Measurements from ENCODE around the gene SAMD5.

SAMD5 gene

DNA sequence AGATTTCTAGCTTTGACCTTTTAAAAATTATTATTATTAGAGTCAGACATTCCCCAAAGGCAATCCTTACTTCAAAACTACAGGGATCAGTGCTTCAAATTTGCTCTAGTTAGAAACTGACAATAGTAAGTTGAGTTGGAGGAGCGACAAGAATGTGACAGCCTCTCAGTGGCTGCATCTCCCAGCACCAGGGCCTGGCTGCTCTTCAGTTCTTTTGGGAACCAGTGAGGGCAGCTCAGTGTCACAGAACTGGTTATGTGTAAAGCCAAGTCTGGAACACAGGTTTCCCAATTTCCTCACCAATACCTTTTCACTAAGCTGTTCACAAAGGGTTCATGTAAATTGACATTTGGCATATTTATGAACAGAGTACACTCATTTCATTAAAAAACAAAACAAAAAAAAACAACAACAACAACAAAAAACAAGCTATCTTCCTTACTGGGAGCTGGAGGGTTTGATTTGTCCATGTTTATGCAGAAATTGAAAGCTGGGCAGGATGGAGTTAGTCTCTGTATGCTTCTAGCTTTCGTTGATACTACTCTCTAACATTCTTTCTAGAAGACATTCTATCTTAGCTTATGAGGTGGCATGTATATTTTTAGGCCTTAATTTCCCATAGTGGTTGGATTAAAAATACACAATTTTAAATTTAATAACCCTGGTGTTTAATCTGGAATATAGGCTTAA is 95.0 kb downstream of the SAMD5 start:
- ChIA-PET CTCF (no interaction called here), POLR2A (no interaction called here)
- TF ChIP-seq FOXK2 (IDR thresholded peaks at IDR 0.05) (no peak), BHLHE40 (IDR thresholded peaks at IDR 0.05; ENCODE audit: borderline replicate concordance) (no peak), CTBP1 (IDR thresholded peaks at IDR 0.05; ENCODE audit: borderline replicate concordance) (no peak), SUZ12 (IDR thresholded peaks at IDR 0.05) (no peak), NFRKB (IDR thresholded peaks at IDR 0.05) (no peak), ARNT (IDR thresholded peaks at IDR 0.05) (no peak), HDGF (IDR thresholded peaks at IDR 0.05; ENCODE audit: borderline replicate concordance) (no peak), L3MBTL2 (conservative IDR thresholded peaks at IDR 0.05) (no peak), ELF4 (IDR thresholded peaks at IDR 0.05) (no peak), LEF1 (IDR thresholded peaks at IDR 0.05; ENCODE audit: borderline replicate concordance) (no peak)
- TF ChIP-seq, protein P1, sequence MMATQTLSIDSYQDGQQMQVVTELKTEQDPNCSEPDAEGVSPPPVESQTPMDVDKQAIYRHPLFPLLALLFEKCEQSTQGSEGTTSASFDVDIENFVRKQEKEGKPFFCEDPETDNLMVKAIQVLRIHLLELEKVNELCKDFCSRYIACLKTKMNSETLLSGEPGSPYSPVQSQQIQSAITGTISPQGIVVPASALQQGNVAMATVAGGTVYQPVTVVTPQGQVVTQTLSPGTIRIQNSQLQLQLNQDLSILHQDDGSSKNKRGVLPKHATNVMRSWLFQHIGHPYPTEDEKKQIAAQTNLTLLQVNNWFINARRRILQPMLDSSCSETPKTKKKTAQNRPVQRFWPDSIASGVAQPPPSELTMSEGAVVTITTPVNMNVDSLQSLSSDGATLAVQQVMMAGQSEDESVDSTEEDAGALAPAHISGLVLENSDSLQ (IDR thresholded peaks at IDR 0.05): no peak
- no peak for DNase-seq (ENCODE audit: extremely low spot score)

DNA sequence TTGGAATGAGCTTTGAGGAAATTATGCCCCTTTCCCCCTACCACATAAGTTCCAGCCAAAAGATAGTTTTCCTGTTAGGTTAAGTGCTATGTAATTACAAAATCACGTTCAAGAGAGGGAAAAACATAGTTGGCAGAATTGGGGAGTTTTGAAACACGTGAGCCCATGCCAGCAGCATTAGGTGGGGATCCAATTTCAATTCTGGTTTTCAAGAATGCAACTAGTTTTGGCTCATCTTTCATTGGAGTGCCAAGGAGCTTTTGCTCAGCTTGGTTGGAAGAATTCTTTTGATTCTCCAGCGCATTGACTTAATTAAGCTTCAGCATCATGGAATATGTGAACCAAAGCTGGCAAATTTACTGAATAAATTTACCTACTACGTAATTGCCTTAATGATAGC is 95.9 kb downstream of the SAMD5 start:
- TF ChIP-seq SP1 (IDR thresholded peaks at IDR 0.05): no peak
- POLR2A ChIA-PET: no interaction called here
- no peak for DNase-seq (ENCODE audit: extremely low spot score)
- CTCF ChIA-PET: interaction anchor here (0.6 kb wide), 1 partner anchor 67 kb away, joined by 4 read pairs; no protein-coding TSS in a partner anchor

DNA sequence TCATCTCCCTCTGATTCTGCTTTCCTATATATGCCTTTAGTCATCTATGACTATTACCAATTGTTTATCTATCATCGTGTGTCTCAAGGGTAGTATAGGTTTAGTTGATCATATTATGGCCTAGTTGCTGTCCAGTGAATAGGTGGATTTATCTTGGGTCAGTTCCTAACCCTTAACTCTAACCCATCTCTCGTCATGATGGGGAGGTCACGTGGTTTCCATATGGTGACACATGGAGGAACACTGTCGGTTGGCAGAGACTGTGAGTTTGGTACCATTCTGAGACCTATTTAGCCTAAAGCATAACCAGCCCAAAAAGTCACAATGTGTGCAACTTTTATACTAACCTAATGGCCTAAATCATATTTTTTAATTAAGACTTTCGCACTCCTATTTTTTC is 103.5 kb downstream of the SAMD5 start:
- DNase-seq (ENCODE audit: extremely low spot score): no peak
- TF ChIP-seq ZNF384 (IDR thresholded peaks at IDR 0.05): no peak
- no peak for TF ChIP-seq HDGF (IDR thresholded peaks at IDR 0.05; ENCODE audit: borderline replicate concordance)
- TF ChIP-seq SP1 (IDR thresholded peaks at IDR 0.05): no peak
- no peak for TF ChIP-seq ARNT (IDR thresholded peaks at IDR 0.05)
- TF ChIP-seq ELF4 (IDR thresholded peaks at IDR 0.05): no peak
- TF ChIP-seq NFRKB (IDR thresholded peaks at IDR 0.05): no peak
- no peak for TF ChIP-seq FOXM1 (IDR thresholded peaks at IDR 0.05; ENCODE audit: borderline replicate concordance)
- no peak for TF ChIP-seq TARDBP (IDR thresholded peaks at IDR 0.05)
- TF ChIP-seq LEF1 (IDR thresholded peaks at IDR 0.05; ENCODE audit: borderline replicate concordance): no peak
- POLR2A ChIA-PET: no interaction called here
- CTCF ChIA-PET: no interaction called here

DNA sequence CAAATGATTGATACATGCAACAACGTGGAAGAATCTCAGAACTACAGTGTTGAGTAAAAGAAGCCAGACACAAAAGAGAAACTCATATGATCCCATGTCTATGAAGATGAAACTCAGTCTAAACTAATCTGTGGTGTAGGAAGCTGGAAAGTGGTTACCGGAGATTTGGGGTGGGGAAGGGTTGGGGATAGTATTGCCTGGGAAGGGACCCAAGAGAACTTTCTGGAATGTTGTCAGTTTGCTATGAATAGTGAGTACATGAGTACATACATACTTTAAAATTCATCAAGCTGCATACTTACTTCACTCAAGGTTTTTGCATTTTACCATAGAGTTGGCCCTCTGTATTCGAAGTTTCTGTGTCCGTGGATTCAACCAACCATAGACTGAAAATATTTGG is 106.0 kb downstream of the SAMD5 start:
- no peak for DNase-seq (ENCODE audit: extremely low spot score)
- CTCF ChIA-PET: no interaction called here
- TF ChIP-seq FOXK2 (IDR thresholded peaks at IDR 0.05) (no peak), TARDBP (IDR thresholded peaks at IDR 0.05) (no peak), NFRKB (IDR thresholded peaks at IDR 0.05) (no peak), FOXM1 (IDR thresholded peaks at IDR 0.05; ENCODE audit: borderline replicate concordance) (no peak), SP1 (IDR thresholded peaks at IDR 0.05) (no peak), SUZ12 (IDR thresholded peaks at IDR 0.05) (no peak), BHLHE40 (IDR thresholded peaks at IDR 0.05; ENCODE audit: borderline replicate concordance) (no peak), ZNF384 (IDR thresholded peaks at IDR 0.05) (no peak), FOXA1 (IDR thresholded peaks at IDR 0.05) (no peak), HDGF (IDR thresholded peaks at IDR 0.05; ENCODE audit: borderline replicate concordance) (no peak), ARNT (IDR thresholded peaks at IDR 0.05) (no peak)
- TF ChIP-seq, protein P1 (IDR thresholded peaks at IDR 0.05): no peak
- POLR2A ChIA-PET: no interaction called here

DNA sequence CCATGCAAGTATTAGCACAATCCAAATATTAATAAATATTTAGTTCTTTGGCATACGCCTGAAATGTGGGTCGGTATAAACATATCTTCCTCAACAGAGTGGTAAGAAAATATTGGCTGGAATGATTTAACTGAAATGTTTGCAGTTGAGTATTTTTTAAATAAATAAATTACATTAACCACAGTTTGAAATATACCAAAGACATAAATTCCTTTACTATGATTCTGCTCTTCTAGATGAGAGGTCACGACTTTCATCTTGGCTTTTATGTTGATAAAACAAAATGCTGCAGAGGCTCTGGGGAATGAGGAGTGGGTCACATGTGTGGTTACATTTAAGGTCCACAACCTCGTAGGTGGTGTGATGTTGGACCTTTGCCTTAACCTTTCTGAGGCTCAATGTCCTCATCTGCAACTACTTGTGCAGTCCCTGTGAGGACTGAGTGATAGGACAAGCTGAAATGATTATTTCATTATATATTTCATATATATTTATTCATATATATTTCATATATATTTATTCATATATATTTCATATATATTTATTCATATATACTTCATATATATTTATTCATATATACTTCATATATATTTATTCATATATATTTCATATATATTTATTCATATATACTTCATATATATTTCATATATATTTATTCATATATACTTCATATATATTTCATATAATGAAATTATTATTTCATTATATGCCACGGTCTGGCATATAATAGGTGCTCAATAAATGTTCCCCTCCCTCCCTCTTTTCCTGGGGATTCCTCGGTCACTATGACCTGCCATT is 107.4 kb downstream of the SAMD5 start:
- TF ChIP-seq BHLHE40 (IDR thresholded peaks at IDR 0.05; ENCODE audit: borderline replicate concordance) (no peak), TARDBP (IDR thresholded peaks at IDR 0.05) (no peak), CTBP1 (IDR thresholded peaks at IDR 0.05; ENCODE audit: borderline replicate concordance) (no peak), HDGF (IDR thresholded peaks at IDR 0.05; ENCODE audit: borderline replicate concordance) (no peak), NFRKB (IDR thresholded peaks at IDR 0.05) (no peak), SP1 (IDR thresholded peaks at IDR 0.05) (no peak), ELF4 (IDR thresholded peaks at IDR 0.05) (no peak), LEF1 (IDR thresholded peaks at IDR 0.05; ENCODE audit: borderline replicate concordance) (no peak), ARNT (IDR thresholded peaks at IDR 0.05) (no peak), FOXK2 (IDR thresholded peaks at IDR 0.05) (no peak), L3MBTL2 (conservative IDR thresholded peaks at IDR 0.05) (no peak), FOXA1 (IDR thresholded peaks at IDR 0.05) (no peak), FOXM1 (IDR thresholded peaks at IDR 0.05; ENCODE audit: borderline replicate concordance) (no peak), SUZ12 (IDR thresholded peaks at IDR 0.05) (no peak), ZNF384 (IDR thresholded peaks at IDR 0.05) (no peak)
- TF ChIP-seq, protein P1 (IDR thresholded peaks at IDR 0.05): no peak
- DNase-seq (ENCODE audit: extremely low spot score): no peak
- ChIA-PET CTCF (no interaction called here), POLR2A (no interaction called here)

DNA sequence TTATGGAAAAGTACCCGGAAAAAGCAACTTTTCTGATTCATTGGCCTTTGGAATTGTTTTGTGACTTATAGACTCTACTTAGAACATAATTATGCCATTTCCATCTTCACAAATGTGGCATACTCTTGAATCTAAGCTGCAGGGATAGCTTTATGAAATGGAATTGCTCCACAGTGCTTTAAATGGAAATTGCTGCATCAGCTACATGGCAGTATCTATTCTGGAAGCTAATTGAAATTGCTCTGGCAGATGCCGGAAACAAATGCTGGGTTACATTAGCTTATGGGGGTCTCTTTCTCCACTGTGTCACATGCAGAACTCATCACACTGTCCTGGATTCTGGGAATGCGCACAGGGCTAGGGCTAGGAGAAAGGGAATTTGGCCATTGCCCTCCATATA is 108.9 kb downstream of the SAMD5 start:
- ChIA-PET CTCF (no interaction called here), POLR2A (no interaction called here)
- TF ChIP-seq TARDBP (IDR thresholded peaks at IDR 0.05) (no peak), ARNT (IDR thresholded peaks at IDR 0.05) (no peak), BHLHE40 (IDR thresholded peaks at IDR 0.05; ENCODE audit: borderline replicate concordance) (no peak), ZNF384 (IDR thresholded peaks at IDR 0.05) (no peak), ELF4 (IDR thresholded peaks at IDR 0.05) (no peak), NFRKB (IDR thresholded peaks at IDR 0.05) (no peak), FOXA1 (IDR thresholded peaks at IDR 0.05) (no peak), CTBP1 (IDR thresholded peaks at IDR 0.05; ENCODE audit: borderline replicate concordance) (no peak), FOXM1 (IDR thresholded peaks at IDR 0.05; ENCODE audit: borderline replicate concordance) (no peak), SP1 (IDR thresholded peaks at IDR 0.05) (no peak), FOXK2 (IDR thresholded peaks at IDR 0.05) (no peak)
- TF ChIP-seq, protein P1 (IDR thresholded peaks at IDR 0.05): no peak
- DNase-seq (ENCODE audit: extremely low spot score): no peak
